Nucleus accumbens (tissue), 56 donors: ENCODE data around the gene TFR2.
A peak's percentile ranks its signal among the peaks of the same experiment; 100 is the strongest.

Source experiments
- DNase-seq, 56 donors: peaks; one replicate each; lab custom pipeline; 2025; lab: John Stamatoyannopoulos, UW

Gene TFR2

GRCh38 chr7:100576384-100576993 lies 64.9 kb downstream of the TFR2 start:
- no peak for DNase-seq

GRCh38 chr7:100575746-100576383 lies 65.5 kb downstream of the TFR2 start:
- peak in 1 of 56 donors; percentile 16 for DNase-seq

GRCh38 chr7:100575206-100575631 lies 66.1 kb downstream of the TFR2 start:
- DNase-seq: no peak

DNA sequence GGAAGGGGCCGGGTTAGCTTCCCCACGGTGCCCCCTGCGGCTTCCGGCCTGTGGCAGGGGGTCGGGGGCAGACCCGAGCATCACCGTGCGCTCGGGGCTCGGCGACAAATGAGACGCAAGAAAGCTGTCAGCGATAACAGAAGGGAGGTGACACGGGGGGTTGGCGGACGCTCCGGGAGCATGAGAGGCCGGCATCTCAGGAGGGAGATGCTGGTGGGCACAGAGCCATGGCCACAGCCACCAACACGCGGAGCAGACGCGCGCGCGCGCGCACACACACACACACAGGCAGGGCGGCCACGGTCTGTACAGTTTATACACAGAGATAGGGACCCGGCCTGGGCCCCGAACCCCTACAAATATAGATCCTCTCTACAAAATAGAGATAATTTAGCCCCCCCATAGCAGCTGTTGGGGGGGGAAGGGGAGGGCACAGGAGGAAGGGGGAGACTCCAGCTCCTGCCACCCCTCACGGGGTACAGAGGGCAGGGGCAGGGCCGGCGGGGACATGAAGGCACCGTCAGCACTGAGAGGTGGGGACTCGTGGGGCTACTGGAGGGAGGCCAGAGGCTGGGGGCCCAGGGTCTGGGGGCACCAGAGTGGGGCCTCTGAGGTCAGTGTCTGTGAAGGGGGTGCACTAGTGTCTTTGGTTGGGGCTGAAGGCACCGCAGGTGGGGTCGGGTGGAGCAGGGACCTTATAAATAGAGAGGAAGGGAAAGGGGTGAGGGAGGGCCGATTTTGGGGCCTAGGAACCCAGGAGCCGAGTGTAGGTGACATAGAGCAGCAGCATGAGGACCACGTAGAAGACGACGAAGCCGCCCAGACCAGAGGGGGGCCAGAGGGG lies 66.8 kb downstream of the TFR2 start:
- no peak for DNase-seq

DNA sequence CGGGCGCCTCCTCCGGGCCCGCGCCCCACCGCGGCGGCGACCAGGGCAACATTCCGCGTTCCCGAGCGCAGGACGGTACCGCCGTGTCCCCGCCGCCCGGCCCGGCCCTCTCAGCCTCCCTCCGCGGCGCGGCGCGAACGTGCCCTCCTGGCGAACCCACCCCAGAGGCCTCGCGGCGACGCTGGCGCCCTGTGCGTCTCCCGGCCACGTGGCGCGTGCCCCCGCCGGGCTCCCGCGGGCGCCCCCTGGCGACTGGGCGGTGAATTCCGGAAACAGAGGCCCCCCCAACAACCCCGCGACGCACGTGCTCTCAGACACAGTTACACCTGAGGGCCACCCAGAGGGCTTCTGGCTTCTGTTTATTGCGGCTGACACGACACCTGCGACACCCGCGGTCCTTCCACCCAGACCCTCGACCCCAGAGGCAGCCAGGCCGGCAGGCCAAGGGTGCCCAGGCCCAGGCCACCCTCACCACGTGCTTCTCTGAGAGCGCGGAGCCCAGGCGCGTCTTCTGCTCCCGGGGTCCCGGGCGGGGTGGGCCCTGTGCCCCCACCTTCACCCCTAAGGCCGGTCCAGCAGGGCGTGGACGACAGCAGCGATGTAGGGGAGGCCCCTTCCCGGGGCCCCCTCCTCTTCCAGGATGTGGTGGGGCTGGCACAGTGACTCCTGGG lies 67.5 kb downstream of the TFR2 start, which contains the start of gene SAP25:
Gene SAP25 (minus strand): TSS at position 210 of the 671 bp plus-strand sequence. CDS start 158 bp downstream, at position 52.
- no peak for DNase-seq

DNA sequence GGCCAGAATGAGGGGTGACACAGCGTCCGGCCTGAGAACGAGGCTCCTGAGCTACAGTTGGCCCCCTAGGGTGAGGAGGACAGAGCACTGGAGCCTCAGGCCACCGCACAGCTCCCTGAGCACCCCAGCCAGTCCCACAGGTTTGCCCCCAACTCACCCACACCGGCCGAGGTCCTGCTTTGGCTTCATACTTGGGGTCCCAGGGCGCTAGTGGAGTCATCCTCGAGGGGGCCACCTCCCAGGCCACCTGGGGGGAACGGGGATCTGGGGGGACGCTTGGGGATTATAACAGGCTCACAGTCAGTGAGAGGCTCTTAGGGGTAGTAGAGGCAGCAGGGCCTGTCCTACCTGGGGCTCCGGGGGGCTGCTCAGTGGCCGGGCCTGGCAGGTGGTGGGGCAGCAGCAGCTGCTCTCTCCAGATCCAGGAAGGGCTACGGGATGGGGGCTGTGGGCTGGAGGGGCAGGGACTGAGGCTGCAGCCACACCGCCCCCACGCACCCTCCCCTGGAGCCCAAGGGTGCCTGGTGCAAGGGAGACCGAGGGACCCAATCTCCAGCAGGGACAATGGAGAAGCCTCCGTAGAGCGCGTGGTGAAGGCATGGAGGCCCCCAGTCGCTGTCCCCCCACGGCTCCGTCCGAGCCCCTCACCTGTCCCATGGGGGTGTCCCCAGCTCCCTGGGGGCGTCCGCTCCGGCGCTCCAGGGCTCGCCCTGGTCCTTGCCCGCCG lies 68.2 kb downstream of the TFR2 start:
- DNase-seq: no peak

- DNase-seq: no peak
These were observed 68.9 kb downstream of the TFR2 start for GRCh38 chr7:100572281-100572948.

GRCh38 chr7:100571829-100572116 lies 69.6 kb downstream of the TFR2 start:
- DNase-seq: no peak

- peak in 1 of 56 donors; percentile 15 for DNase-seq
These were observed 70.2 kb downstream of the TFR2 start for GRCh38 chr7:100570954-100571828.
